Left lobe of liver (tissue), 2 donors: ENCODE measurements around the gene ZBTB2. TPM values are rescaled to one million over a fixed set of nuclear protein-coding genes. Genes with fewer than 3 reads are reported as not detected.
A peak's percentile ranks its signal among the peaks of the same experiment; 100 is the strongest.
"Not testable (repeated sequence)": the region's sequence is repeated elsewhere in the genome, so short reads cannot be mapped to it uniquely, and the experiment has no call there.

Experiments used
- ATAC-seq: fragments of 200-7000 bp; cut with Tn5 transposase; one replicate; pipeline ENCODE4 v1.9.1; 2020; ENCODE audit warnings: mild to moderate bottlenecking, moderate library complexity
- DNase-seq: peaks from one replicate; pipeline ENCODE4 v3.0.0-alpha.2; 2020; ENCODE audit warnings: low spot score
- total RNA-seq: library from RNA; stranded (reverse); gene quantifications from one replicate; pipeline ENCODE4 v1.2.1, GENCODE V29; 2021
- donor health status: DM: no; HTN: no; CAD: no; lungs with moderate emphysema.
- donor health status: DM: no; HTN: yes; CAD: no.

ZBTB2 gene
- total RNA-seq, 1 donor from 2014 or later, result 2.7 TPM

- DNase-seq (no peak), ATAC-seq (no peak)
Observed at GRCh38 chr6:151338651-151339200, 52.6 kb downstream of the ZBTB2 start.

- DNase-seq, result no peak
- no peak for ATAC-seq
Observed at GRCh38 chr6:151335930-151336329, 55.4 kb downstream of the ZBTB2 start.

- no peak for DNase-seq
- no peak for ATAC-seq
Observed at GRCh38 chr6:151330130-151330696, 61.1 kb downstream of the ZBTB2 start.

- ATAC-seq, result no peak
- DNase-seq, result no peak
Observed at GRCh38 chr6:151327101-151327500, 64.3 kb downstream of the ZBTB2 start.

GRCh38 chr6:151326116-151326825 lies 65.1 kb downstream of the ZBTB2 start:
- ATAC-seq, result no peak

GRCh38 chr6:151325075-151326050 lies 66.0 kb downstream of the ZBTB2 start:
- ATAC-seq (peak; percentile 71), DNase-seq (peak; percentile 50)

More at GRCh38 chr6:151326116-151326825, 65.1 kb downstream of the ZBTB2 start:
- no peak for DNase-seq

GRCh38 chr6:151324488-151324825 lies 66.9 kb downstream of the ZBTB2 start:
- peak; percentile 5 for ATAC-seq
- DNase-seq, result no peak

- peak; percentile 93 for ATAC-seq
Observed at GRCh38 chr6:151323791-151324487, 67.4 kb downstream of the ZBTB2 start.

GRCh38 chr6:151322570-151322969 lies 68.8 kb downstream of the ZBTB2 start:
- no peak for ATAC-seq
- DNase-seq, result no peak

More at GRCh38 chr6:151323791-151324487, 67.4 kb downstream of the ZBTB2 start:
- DNase-seq, result peak; percentile 81

GRCh38 chr6:151321438-151321837 lies 69.9 kb downstream of the ZBTB2 start:
- ATAC-seq, result no peak
- no peak for DNase-seq

- no peak for DNase-seq
- ATAC-seq, result no peak
Observed at GRCh38 chr6:151320140-151320539, 71.2 kb downstream of the ZBTB2 start.

- DNase-seq (no peak), ATAC-seq (no peak)
Observed at GRCh38 chr6:151317995-151318365, 73.4 kb downstream of the ZBTB2 start.

GRCh38 chr6:151317103-151317994 lies 74.0 kb downstream of the ZBTB2 start:
- ATAC-seq (no peak), DNase-seq (no peak)

- not testable (repeated sequence) for DNase-seq, ATAC-seq
Observed at GRCh38 chr6:151315661-151316060, 75.7 kb downstream of the ZBTB2 start.

Other genes starting within 250 kb of the ZBTB2 start
- 3.4 TPM for gene AKAP12, start 151.6 kb downstream of the ZBTB2 start, total RNA-seq
- gene RMND1, start 60.6 kb upstream of the ZBTB2 start, total RNA-seq, result 18.6 TPM
- gene CCDC170, start 102.5 kb upstream of the ZBTB2 start, total RNA-seq, result 0.45 TPM